ENCODE results near the gene DUS3L. TPM values are rescaled to one million over a fixed set of nuclear protein-coding genes. Genes with fewer than 3 reads are reported as not detected.
A peak's percentile ranks its signal among the peaks of the same experiment; 100 is the strongest.

DUS3L gene, protein sequence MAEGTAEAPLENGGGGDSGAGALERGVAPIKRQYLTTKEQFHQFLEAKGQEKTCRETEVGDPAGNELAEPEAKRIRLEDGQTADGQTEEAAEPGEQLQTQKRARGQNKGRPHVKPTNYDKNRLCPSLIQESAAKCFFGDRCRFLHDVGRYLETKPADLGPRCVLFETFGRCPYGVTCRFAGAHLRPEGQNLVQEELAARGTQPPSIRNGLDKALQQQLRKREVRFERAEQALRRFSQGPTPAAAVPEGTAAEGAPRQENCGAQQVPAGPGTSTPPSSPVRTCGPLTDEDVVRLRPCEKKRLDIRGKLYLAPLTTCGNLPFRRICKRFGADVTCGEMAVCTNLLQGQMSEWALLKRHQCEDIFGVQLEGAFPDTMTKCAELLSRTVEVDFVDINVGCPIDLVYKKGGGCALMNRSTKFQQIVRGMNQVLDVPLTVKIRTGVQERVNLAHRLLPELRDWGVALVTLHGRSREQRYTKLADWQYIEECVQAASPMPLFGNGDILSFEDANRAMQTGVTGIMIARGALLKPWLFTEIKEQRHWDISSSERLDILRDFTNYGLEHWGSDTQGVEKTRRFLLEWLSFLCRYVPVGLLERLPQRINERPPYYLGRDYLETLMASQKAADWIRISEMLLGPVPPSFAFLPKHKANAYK
- 100 to 1,000 TPM in 1 of 4 donors, 10 to 100 TPM in 3; 27.4 to 132 (median 30.4) TPM for total RNA-seq

DNA sequence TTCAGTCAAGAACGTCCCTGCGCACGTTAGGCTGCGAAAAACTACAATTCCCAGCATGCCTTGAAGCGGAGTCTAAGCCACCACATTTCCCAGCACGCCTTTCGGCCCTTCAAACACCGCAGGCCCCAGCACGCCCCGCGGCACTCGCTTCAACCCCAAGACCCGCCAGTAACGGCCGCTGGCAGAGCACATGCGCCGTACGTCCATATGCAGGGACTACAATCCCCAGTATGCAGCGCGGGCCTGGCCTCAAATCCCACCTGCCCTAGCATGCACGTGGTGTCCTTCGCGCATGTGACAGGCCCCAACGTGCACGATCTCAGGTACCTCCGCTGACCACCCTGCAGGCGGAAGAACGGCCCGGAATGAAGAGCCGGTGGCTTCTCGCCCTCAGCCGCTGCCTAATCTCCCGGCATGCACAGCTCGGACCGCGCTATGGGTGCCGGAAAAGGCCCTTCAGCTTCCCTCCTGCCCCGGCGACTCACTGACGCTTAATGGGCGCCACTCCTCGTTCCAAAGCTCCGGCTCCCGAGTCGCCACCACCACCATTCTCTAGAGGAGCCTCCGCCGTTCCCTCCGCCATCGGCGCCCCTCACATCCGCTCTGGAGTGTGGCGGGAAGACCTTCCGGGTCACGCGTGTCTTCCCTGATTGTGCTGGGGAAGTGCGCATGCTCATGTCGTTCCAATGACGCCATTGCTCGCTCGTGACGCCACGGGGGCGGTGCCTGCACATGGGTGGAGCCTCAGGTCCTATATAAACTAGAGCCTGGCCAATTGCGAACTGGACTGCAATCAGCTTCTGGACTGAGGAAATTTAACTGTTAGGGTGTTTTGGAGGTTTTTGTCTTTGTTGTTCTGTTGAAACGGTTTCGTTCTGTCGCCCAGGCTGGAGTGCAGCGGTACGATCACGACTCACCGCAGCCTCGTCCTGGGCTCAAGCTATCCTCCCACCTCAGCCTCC, at the start of gene DUS3L:
DUS3L (minus strand) TSS at position 605 of the 962 bp plus-strand sequence; CDS start at position 583, 22 bp downstream.
- DNase-seq (ENCODE audit: low spot score), result peak; percentile 95
- peak; percentile 97 for ATAC-seq (ENCODE audit: low FRiP score)
- TF ChIP-seq, protein P1, sequence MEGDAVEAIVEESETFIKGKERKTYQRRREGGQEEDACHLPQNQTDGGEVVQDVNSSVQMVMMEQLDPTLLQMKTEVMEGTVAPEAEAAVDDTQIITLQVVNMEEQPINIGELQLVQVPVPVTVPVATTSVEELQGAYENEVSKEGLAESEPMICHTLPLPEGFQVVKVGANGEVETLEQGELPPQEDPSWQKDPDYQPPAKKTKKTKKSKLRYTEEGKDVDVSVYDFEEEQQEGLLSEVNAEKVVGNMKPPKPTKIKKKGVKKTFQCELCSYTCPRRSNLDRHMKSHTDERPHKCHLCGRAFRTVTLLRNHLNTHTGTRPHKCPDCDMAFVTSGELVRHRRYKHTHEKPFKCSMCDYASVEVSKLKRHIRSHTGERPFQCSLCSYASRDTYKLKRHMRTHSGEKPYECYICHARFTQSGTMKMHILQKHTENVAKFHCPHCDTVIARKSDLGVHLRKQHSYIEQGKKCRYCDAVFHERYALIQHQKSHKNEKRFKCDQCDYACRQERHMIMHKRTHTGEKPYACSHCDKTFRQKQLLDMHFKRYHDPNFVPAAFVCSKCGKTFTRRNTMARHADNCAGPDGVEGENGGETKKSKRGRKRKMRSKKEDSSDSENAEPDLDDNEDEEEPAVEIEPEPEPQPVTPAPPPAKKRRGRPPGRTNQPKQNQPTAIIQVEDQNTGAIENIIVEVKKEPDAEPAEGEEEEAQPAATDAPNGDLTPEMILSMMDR (IDR thresholded peaks at IDR 0.05), result no peak

DNA sequence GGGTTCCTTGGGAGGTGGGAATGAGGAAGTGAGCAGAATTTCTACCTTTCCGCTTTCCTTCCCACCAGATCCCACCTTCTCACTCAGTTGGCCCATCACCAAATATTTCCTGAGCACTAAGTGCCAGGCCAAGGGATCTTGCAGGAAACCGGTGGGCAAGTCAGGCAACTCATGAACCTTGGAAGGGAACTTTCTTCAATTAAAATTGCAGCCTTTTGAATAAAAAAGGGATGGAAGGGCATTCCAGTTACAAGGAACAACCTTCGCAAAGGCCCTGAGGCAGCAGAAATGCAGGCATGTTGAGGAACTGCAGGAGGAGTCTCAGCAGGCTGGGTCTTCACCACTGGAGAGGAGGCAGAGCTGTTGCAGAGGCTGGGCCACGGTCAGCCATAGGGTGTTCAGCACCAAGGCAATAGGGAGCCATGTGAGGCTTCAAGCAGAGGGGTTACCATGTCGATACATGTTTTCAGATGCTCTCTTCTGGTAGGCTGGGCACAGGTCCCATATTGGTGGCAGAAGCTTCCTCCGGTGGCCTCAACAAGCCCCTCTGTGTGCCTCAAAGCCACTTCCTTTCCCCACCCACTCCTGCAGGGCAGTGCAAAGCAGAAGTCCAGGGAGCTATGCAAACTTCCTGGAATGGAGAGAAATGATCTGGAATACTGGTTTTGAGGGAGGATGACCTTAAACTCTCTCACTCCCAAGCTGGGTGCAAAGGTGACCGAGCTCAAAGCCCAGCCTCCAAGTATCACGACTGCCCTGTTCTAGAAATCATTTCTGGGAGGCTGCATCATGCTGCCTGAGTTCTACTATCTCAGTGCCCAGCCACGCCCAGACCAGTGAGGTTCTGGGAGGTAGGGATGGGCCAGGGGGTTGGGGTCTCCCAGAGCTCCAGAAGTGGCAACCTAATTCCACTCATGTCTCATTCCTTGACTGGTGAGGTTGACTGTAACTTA, 48.4 kb upstream of the DUS3L start, which contains the start of gene FUT6:
FUT6 (minus strand) TSS at position 638 of the 953 bp plus-strand sequence. CDS start 7,135 bp downstream, outside the sequence.
- DNase-seq (ENCODE audit: low spot score) (no peak), ATAC-seq (ENCODE audit: low FRiP score) (no peak)
- TF ChIP-seq, protein P1 (IDR thresholded peaks at IDR 0.05), result no peak

DNA sequence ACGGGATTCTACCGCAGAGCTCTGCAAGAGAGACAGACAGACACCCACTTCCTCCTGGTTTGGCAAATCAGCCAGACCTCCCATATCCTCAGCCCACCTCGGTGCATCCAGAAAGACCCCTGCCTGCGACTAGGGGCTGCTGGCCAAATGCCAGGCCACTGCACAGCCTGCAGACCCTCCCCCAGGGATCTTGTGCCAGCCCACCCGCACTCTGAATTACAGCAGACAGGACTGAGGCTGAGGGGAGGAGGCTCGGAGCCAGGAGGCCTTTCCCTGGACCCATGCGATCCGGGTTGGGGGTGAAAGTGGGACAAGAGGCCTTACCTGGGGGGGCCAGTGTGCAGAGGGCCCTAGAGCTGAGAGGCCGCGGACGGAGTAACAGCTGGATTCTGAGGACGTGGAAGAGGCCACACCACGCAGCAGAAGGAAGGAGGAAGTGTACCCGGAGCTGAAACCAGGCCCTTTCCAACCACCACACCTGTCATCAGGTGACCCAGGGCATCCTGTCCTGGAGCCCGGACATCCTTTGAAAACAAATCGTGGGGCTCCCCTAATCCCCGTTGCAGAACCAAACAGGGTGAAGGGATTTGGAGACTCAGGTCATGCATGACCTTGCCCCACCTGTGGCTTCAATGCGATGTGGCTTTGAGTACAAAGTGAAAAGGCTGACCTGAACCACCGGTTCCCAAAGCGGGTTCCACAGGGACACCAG, 47.5 kb upstream of the DUS3L start:
- ATAC-seq (ENCODE audit: low FRiP score) (no peak), DNase-seq (ENCODE audit: low spot score) (no peak)
- TF ChIP-seq, protein P1 (IDR thresholded peaks at IDR 0.05), result no peak

DNA sequence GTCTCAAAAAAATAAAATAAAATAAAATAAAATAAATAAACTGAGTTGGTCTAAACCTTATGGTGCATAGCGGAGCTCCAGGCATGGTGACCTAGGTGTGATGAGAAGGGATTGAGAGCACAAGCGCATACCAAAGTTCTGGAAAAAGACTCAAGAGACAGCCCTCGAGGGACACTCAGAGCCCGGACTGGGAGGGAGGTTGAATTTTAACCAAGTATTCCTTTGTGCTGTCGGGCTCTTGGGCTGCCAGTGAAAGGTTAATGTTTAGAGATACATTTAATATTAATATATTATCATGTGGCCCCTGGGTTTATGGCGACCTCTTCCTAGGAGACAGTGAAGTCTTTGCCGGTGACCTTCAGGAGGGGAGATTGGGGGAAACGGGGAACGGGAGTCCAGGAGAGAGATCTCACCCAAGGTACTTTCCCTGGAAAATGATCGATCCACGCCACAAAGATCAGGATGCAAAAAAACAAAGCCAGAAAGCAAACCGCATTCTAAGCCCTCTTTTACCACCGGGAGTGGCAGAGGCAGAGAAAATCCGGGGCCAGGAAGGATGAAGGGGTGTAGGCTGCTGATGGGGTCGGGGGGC, 46.9 kb upstream of the DUS3L start:
- TF ChIP-seq, protein P1 (IDR thresholded peaks at IDR 0.05), result no peak
- no peak for ATAC-seq (ENCODE audit: low FRiP score)
- no peak for DNase-seq (ENCODE audit: low spot score)

DNA sequence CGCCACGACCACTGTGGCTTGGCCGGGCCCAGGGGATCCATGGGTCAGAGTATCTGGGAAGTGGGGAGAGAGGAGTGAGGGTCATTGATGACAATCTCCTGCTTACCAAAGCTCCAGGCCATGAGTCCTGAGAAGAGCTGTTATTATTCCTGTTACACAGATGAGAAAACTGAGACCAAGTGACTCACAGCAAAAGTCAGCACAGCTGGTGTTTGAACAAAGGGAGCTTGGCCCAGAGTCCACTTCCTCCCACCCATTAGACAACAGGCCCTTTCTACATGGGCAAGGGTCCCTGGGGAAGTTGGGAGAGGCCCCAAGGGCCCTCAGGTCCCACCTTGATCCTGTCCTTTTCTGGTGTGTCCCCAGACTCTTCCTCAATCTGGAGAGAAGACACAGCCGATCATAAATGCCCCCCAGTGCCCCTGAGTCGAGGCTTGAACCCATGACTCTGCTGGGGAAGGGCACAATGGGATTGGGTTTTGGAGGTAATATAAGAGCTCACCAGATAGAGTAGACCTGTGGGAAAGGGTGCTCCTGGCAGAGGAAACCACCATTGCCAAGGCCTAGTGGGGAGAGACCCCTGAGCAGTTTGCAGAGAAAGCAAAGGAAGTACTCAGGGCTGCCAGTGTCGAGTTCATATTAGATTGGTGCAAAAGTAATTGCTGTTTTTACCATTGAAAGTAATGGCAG, 41.7 kb upstream of the DUS3L start:
- no peak for DNase-seq (ENCODE audit: low spot score)
- no peak for ATAC-seq (ENCODE audit: low FRiP score)
- TF ChIP-seq, protein P1 (IDR thresholded peaks at IDR 0.05), result no peak

All from omental fat pad (tissue), 4 donors.